Dendritic cell treated with granulocyte-macrophage colony-stimulating factor and Interleukin-4, amounts not matched to agents 40 ng/mL and 50 ng/mL, for 4 days (primary cell): ENCODE measurements around the gene ARMCX6.

Experiments
- H3K27ac Mint-ChIP-seq: one replicate; pipeline ENCODE4 v1.8.0; 2022; ENCODE audit warnings: mild to moderate bottlenecking, mixed read lengths
- H3K27me3 Mint-ChIP-seq: one replicate; pipeline ENCODE4 v1.8.0; 2022; ENCODE audit warnings: mild to moderate bottlenecking, mixed read lengths
- H3K36me3 Mint-ChIP-seq: one replicate; pipeline ENCODE4 v1.8.0; 2022; ENCODE audit warnings: low read depth, mixed read lengths
- H3K4me1 Mint-ChIP-seq: one replicate; pipeline ENCODE4 v1.8.0; 2022; ENCODE audit warnings: low read depth, mixed read lengths
- H3K4me3 Mint-ChIP-seq: one replicate; pipeline ENCODE4 v1.8.0; 2022; ENCODE audit warnings: mild to moderate bottlenecking, moderate library complexity, mixed read lengths
- H3K9me3 Mint-ChIP-seq: one replicate; pipeline ENCODE4 v1.8.0; 2022; ENCODE audit warnings: mixed read lengths
- intact Hi-C: fragments of 100-400 bp; cut with micrococcal nuclease; formaldehyde crosslinking; loops from one replicate; pipeline ENCODE4 v1.15.0; 2022

Gene ARMCX6

DNA sequence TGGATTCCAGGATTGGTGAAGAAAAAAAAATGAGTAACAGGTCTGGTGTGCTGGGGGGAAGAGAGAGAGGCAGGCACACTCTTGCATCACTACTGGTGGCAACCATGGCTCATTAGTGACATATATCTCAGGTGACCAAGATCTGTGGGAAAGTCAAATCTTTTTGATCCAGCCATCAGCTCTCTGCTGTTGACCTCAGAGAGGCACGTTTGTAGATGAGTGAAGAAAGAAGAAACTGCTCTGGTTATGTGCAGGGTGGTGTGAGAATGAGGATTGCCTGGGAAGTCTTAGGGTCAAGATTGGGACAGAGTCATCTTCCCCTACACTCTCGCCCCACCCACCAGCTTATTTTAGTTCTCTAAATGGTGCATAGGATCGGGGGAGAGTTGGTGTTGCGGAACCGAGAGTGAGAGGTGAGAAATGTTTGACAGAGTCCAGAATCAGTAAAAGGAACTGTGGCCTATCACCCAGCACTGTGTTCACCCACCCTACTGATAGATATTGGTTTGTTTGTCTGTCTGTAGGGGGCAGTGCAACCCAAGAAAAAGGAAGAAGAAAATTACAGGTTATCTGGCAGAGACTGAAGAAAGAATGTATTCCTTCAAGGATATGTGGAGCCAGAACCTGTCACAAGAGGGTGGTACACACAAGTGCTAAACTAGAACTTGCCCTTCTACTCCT lies 21.9 kb downstream of the ARMCX6 start:
- H3K36me3 Mint-ChIP-seq, result no peaks in the 10 kb centered on the region
- H3K9me3 Mint-ChIP-seq, result no peaks in the 10 kb centered on the region
- H3K27ac Mint-ChIP-seq, result no peak overlapping the region
- H3K27me3 Mint-ChIP-seq, result peaks cover 8% of the 10 kb centered on the region
- H3K4me1 Mint-ChIP-seq, result peaks cover 9% of the 10 kb centered on the region
- no peak overlapping the region for H3K4me3 Mint-ChIP-seq
- intact Hi-C loops, result loop anchor here (5.0 kb wide), 3 partner anchors 161 to 206 kb away; no protein-coding TSS in a partner anchor
